GM12891 (cell line): ENCODE results near the gene AMIGO3.

Experiments used
- PAX5 ChIP-seq: IDR thresholded peaks from 2 replicates; pipeline ENCODE4 v1.6.1; 2011; ENCODE audit warnings: low read length, moderate library complexity, mild to moderate bottlenecking; ENCODE audit not compliant: insufficient read depth, severe bottlenecking
- POLR2A ChIP-seq: IDR thresholded peaks from 2 replicates; pipeline ENCODE4 v1.6.1; 2011; ENCODE audit warnings: low read depth, low read length, control low read depth
- POLR2AphosphoS5 ChIP-seq: IDR thresholded peaks from 2 replicates; pipeline ENCODE4 v1.6.1; 2011; ENCODE audit warnings: low read depth, low read length, control low read depth
- POU2F2 ChIP-seq: IDR thresholded peaks from 2 replicates; pipeline ENCODE4 v1.6.1; 2011; ENCODE audit warnings: low read depth, mild to moderate bottlenecking, control low read depth, low read length, moderate library complexity
- SPI1 ChIP-seq: IDR thresholded peaks from 2 replicates; pipeline ENCODE4 v1.6.1; 2011; ENCODE audit warnings: low read depth, low read length, control low read depth
- TAF1 ChIP-seq: IDR thresholded peaks from 2 replicates; pipeline ENCODE4 v1.6.1; 2011; ENCODE audit warnings: low read depth, low read length, control low read depth

GRCh38 chr3:49699281-49699979 is 20.1 kb downstream of the AMIGO3 start:
- TF ChIP-seq TAF1 = no peak
- no peak for TF ChIP-seq POLR2A
- TF ChIP-seq POLR2AphosphoS5 = no peak
- TF ChIP-seq POU2F2 = no peak
- no peak for TF ChIP-seq SPI1
- no peak for TF ChIP-seq PAX5
